ENCODE measurements around the gene TNRC6A. TPM values are rescaled to one million over a fixed set of nuclear protein-coding genes. Genes with fewer than 3 reads are reported as not detected.

TNRC6A gene
- 10 to 100 TPM; 39.3 to 53.8 (median 43.8) TPM for total RNA-seq

- no peaks in the 10 kb centered on the region for H3K27me3 Mint-ChIP-seq (ENCODE audit: low read depth)
- DNase-seq (peak; percentile 67), ATAC-seq (peak; percentile 77 to 84)
- peak within 1 kb of the TSS; percentile 99 for H3K4me3 Mint-ChIP-seq
- H3K9me3 Mint-ChIP-seq = no peaks in the 10 kb centered on the region
- H3K4me1 Mint-ChIP-seq (ENCODE audit: low read depth) = peaks cover 41% of the 10 kb centered on the region
- H3K36me3 Mint-ChIP-seq (ENCODE audit: insufficient read depth) = peaks cover 24% of the 10 kb centered on the region
Measured at GRCh38 chr16:24729243-24729950, at the start of gene TNRC6A. TSS of gene TNRC6A (plus strand) at chr16:24729651. CDS start at chr16:24729842, 191 bp downstream.

GRCh38 chr16:24681793-24682192 lies 47.7 kb upstream of the TNRC6A start:
- Mint-ChIP-seq H3K4me3 (no peak overlapping the region), H3K36me3 (ENCODE audit: insufficient read depth) (no peaks in the 10 kb centered on the region), H3K9me3 (no peaks in the 10 kb centered on the region), H3K27me3 (ENCODE audit: low read depth) (peaks cover 6% of the 10 kb centered on the region), H3K4me1 (ENCODE audit: low read depth) (no peaks in the 10 kb centered on the region)
- ATAC-seq = no peak
- no peak for DNase-seq

GRCh38 chr16:24683250-24683649 lies 46.2 kb upstream of the TNRC6A start:
- no peak for ATAC-seq
- no peaks in the 10 kb centered on the region for H3K4me1 Mint-ChIP-seq (ENCODE audit: low read depth)
- no peaks in the 10 kb centered on the region for H3K9me3 Mint-ChIP-seq
- H3K36me3 Mint-ChIP-seq (ENCODE audit: insufficient read depth) = no peaks in the 10 kb centered on the region
- peaks cover 3% of the 10 kb centered on the region for H3K27me3 Mint-ChIP-seq (ENCODE audit: low read depth)
- no peak for DNase-seq
- no peak overlapping the region for H3K4me3 Mint-ChIP-seq

- no peak for DNase-seq
- peaks cover 3% of the 10 kb centered on the region for H3K27me3 Mint-ChIP-seq (ENCODE audit: low read depth)
- no peaks in the 10 kb centered on the region for H3K36me3 Mint-ChIP-seq (ENCODE audit: insufficient read depth)
- no peaks in the 10 kb centered on the region for H3K9me3 Mint-ChIP-seq
- H3K4me3 Mint-ChIP-seq = no peak overlapping the region
- ATAC-seq = no peak
- no peaks in the 10 kb centered on the region for H3K4me1 Mint-ChIP-seq (ENCODE audit: low read depth)
Measured at GRCh38 chr16:24683847-24684493, 45.5 kb upstream of the TNRC6A start.

- no peak for ATAC-seq
- DNase-seq = no peak
- H3K4me3 Mint-ChIP-seq = no peak overlapping the region
- no peaks in the 10 kb centered on the region for H3K9me3 Mint-ChIP-seq
- peaks cover 6% of the 10 kb centered on the region for H3K27me3 Mint-ChIP-seq (ENCODE audit: low read depth)
- H3K36me3 Mint-ChIP-seq (ENCODE audit: insufficient read depth) = no peaks in the 10 kb centered on the region
- no peaks in the 10 kb centered on the region for H3K4me1 Mint-ChIP-seq (ENCODE audit: low read depth)
Measured at GRCh38 chr16:24685539-24686432, 43.7 kb upstream of the TNRC6A start.

GRCh38 chr16:24686678-24687077 lies 42.8 kb upstream of the TNRC6A start:
- ATAC-seq (no peak), DNase-seq (no peak)
- H3K27me3 Mint-ChIP-seq (ENCODE audit: low read depth) = peaks cover 5% of the 10 kb centered on the region

GRCh38 chr16:24688359-24688758 lies 41.1 kb upstream of the TNRC6A start:
- H3K4me3 Mint-ChIP-seq = no peak overlapping the region
- H3K4me1 Mint-ChIP-seq (ENCODE audit: low read depth) = no peaks in the 10 kb centered on the region
- peaks cover 3% of the 10 kb centered on the region for H3K27me3 Mint-ChIP-seq (ENCODE audit: low read depth)
- ATAC-seq (no peak), DNase-seq (no peak)
- H3K9me3 Mint-ChIP-seq = no peaks in the 10 kb centered on the region
- no peaks in the 10 kb centered on the region for H3K36me3 Mint-ChIP-seq (ENCODE audit: insufficient read depth)

More at GRCh38 chr16:24686678-24687077, 42.8 kb upstream of the TNRC6A start:
- Mint-ChIP-seq H3K4me3 (no peak overlapping the region), H3K4me1 (ENCODE audit: low read depth) (no peaks in the 10 kb centered on the region), H3K9me3 (no peaks in the 10 kb centered on the region), H3K36me3 (ENCODE audit: insufficient read depth) (no peaks in the 10 kb centered on the region)

GRCh38 chr16:24689128-24689527 lies 40.3 kb upstream of the TNRC6A start:
- Mint-ChIP-seq H3K4me1 (ENCODE audit: low read depth) (no peaks in the 10 kb centered on the region), H3K4me3 (no peak overlapping the region), H3K27me3 (ENCODE audit: low read depth) (peaks cover 3% of the 10 kb centered on the region), H3K36me3 (ENCODE audit: insufficient read depth) (no peaks in the 10 kb centered on the region), H3K9me3 (no peaks in the 10 kb centered on the region)
- ATAC-seq (no peak), DNase-seq (no peak)

GRCh38 chr16:24692854-24693253 lies 36.6 kb upstream of the TNRC6A start:
- Mint-ChIP-seq H3K27me3 (ENCODE audit: low read depth) (peaks cover 3% of the 10 kb centered on the region), H3K4me1 (ENCODE audit: low read depth) (no peaks in the 10 kb centered on the region), H3K36me3 (ENCODE audit: insufficient read depth) (no peaks in the 10 kb centered on the region), H3K9me3 (no peaks in the 10 kb centered on the region), H3K4me3 (no peak overlapping the region)
- DNase-seq (no peak), ATAC-seq (no peak)

GRCh38 chr16:24694931-24695330 lies 34.5 kb upstream of the TNRC6A start:
- Mint-ChIP-seq H3K4me1 (ENCODE audit: low read depth) (no peaks in the 10 kb centered on the region), H3K27me3 (ENCODE audit: low read depth) (no peaks in the 10 kb centered on the region), H3K9me3 (no peaks in the 10 kb centered on the region), H3K36me3 (ENCODE audit: insufficient read depth) (no peaks in the 10 kb centered on the region), H3K4me3 (no peak overlapping the region)
- no peak for DNase-seq
- no peak for ATAC-seq

GRCh38 chr16:24696699-24697098 lies 32.8 kb upstream of the TNRC6A start:
- no peaks in the 10 kb centered on the region for H3K27me3 Mint-ChIP-seq (ENCODE audit: low read depth)
- no peaks in the 10 kb centered on the region for H3K4me1 Mint-ChIP-seq (ENCODE audit: low read depth)
- no peaks in the 10 kb centered on the region for H3K9me3 Mint-ChIP-seq

GRCh38 chr16:24698308-24698707 lies 31.1 kb upstream of the TNRC6A start:
- H3K4me1 Mint-ChIP-seq (ENCODE audit: low read depth) = no peaks in the 10 kb centered on the region
- H3K9me3 Mint-ChIP-seq = no peaks in the 10 kb centered on the region

More at GRCh38 chr16:24696699-24697098, 32.8 kb upstream of the TNRC6A start:
- no peak for DNase-seq
- Mint-ChIP-seq H3K36me3 (ENCODE audit: insufficient read depth) (no peaks in the 10 kb centered on the region), H3K4me3 (no peak overlapping the region)
- ATAC-seq = no peak

GRCh38 chr16:24699151-24699723 lies 30.2 kb upstream of the TNRC6A start:
- no peaks in the 10 kb centered on the region for H3K9me3 Mint-ChIP-seq
- no peaks in the 10 kb centered on the region for H3K36me3 Mint-ChIP-seq (ENCODE audit: insufficient read depth)
- H3K4me1 Mint-ChIP-seq (ENCODE audit: low read depth) = no peaks in the 10 kb centered on the region
- no peak for DNase-seq
- peaks cover 3% of the 10 kb centered on the region for H3K27me3 Mint-ChIP-seq (ENCODE audit: low read depth)
- H3K4me3 Mint-ChIP-seq = no peak overlapping the region
- no peak for ATAC-seq

More at GRCh38 chr16:24698308-24698707, 31.1 kb upstream of the TNRC6A start:
- no peak for ATAC-seq
- H3K36me3 Mint-ChIP-seq (ENCODE audit: insufficient read depth) = no peaks in the 10 kb centered on the region
- H3K4me3 Mint-ChIP-seq = no peak overlapping the region
- no peak for DNase-seq
- H3K27me3 Mint-ChIP-seq (ENCODE audit: low read depth) = peaks cover 3% of the 10 kb centered on the region
